Astrocyte (in vitro differentiated cells and primary cell): Measurements from ENCODE around the gene KANK2.

Source experiments
- EZH2 ChIP-seq: IDR thresholded peaks from 2 replicates; pipeline ENCODE4 v1.6.1; 2012; ENCODE audit warnings: mild to moderate bottlenecking, low read length, inconsistent platforms; ENCODE audit not compliant: insufficient read depth
- TF ChIP-seq, protein P1 (sequence below): IDR thresholded peaks from 2 replicates; pipeline ENCODE4 v1.5.1; 2011; ENCODE audit warnings: low read depth, mild to moderate bottlenecking, inconsistent platforms, low read length, moderate library complexity; ENCODE audit not compliant: insufficient read depth

GRCh38 chr19:11154683-11155047, 42.7 kb downstream of the KANK2 start:
- TF ChIP-seq, protein P1, sequence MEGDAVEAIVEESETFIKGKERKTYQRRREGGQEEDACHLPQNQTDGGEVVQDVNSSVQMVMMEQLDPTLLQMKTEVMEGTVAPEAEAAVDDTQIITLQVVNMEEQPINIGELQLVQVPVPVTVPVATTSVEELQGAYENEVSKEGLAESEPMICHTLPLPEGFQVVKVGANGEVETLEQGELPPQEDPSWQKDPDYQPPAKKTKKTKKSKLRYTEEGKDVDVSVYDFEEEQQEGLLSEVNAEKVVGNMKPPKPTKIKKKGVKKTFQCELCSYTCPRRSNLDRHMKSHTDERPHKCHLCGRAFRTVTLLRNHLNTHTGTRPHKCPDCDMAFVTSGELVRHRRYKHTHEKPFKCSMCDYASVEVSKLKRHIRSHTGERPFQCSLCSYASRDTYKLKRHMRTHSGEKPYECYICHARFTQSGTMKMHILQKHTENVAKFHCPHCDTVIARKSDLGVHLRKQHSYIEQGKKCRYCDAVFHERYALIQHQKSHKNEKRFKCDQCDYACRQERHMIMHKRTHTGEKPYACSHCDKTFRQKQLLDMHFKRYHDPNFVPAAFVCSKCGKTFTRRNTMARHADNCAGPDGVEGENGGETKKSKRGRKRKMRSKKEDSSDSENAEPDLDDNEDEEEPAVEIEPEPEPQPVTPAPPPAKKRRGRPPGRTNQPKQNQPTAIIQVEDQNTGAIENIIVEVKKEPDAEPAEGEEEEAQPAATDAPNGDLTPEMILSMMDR, result no peak
- no peak for TF ChIP-seq EZH2
